ENCODE measurements around the gene CITED2.
"Not testable (repeated sequence)": the region's sequence is repeated elsewhere in the genome, so short reads cannot be mapped to it uniquely, and the experiment has no call there.

Gene CITED2, protein sequence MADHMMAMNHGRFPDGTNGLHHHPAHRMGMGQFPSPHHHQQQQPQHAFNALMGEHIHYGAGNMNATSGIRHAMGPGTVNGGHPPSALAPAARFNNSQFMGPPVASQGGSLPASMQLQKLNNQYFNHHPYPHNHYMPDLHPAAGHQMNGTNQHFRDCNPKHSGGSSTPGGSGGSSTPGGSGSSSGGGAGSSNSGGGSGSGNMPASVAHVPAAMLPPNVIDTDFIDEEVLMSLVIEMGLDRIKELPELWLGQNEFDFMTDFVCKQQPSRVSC

GRCh38 chr6:139374357-139375225 lies at the start of gene CITED2:
Gene CITED2, minus strand, starts transcription at chr6:139374648. Its CDS starts 704 bp downstream, at chr6:139373944.
- in situ Hi-C loops (cut with HindIII; ENCODE audit: low sequenced_read_pairs) = loop anchor here (5.0 kb wide), 1 partner anchor 203 kb away; no protein-coding TSS in a partner anchor

- in situ Hi-C loops (cut with HindIII; ENCODE audit: low sequenced_read_pairs) = no loop called here
Measured at GRCh38 chr6:139423037-139423703, 48.7 kb upstream of the CITED2 start.

DNA sequence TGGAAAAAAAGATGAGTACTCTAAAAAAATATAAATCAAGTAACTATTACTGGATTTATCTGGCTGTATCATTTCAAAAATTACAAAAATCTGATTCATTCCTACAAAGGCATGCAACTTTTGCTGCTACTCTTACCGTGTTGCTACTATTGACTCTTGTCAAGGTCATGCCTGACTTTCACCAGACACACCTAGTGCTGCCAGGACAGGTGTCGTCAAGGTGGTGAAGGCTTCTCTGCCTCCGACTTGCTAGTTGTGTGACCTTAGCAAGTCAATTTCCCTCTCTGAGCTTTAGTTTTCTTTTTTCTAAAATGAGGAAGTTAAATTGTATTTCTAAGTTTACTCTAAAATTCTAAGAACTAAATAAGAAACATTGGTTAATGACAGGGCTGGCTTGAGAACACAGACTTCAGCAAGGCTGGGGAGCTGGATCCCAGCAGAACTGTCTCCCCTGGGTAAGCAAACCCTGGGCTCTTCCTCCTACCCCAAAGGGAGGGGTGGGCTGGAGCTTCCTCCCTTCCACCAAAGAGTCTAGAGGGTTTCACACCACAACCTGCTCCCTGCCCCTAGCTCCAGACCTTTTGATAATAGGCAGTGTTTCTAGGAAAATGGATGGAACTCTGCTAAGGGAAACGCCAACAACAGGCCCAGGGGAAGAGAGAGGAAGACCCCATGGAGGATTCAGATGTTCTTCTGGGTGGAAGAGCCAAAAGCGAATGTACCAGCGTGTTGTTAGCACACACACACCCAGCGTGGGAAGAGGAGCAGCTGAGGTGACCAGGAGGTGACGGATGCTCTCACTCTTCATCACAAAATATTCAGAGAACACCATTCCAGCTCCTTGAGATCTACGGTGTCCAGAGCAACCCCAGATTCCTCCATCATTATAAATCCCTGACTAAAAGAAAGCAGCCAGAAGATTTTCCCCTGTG lies 47.9 kb upstream of the CITED2 start:
- in situ Hi-C loops (cut with HindIII; ENCODE audit: low sequenced_read_pairs) = no loop called here

GRCh38 chr6:139418481-139419132 lies 44.2 kb upstream of the CITED2 start:
- in situ Hi-C loops (cut with HindIII; ENCODE audit: low sequenced_read_pairs) = no loop called here

DNA sequence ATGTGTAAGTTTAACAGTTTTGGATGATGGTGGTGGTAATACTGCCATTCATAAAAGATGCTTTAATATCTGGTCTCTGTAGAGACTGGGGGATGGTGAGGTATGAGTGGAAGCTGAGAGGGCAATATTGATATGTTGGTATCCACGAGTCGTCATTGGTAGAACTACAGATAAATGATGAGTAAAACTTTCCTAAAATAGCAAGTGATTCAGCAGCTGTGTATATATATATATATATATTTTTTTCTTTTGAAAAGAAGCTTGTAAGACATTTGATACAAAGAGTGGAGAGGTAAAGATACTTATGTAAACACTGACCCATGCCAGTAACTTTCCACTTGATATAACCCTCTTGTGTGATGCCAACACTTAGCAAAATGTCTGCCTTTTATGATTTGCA lies 41.7 kb upstream of the CITED2 start:
- in situ Hi-C loops (cut with HindIII; ENCODE audit: low sequenced_read_pairs) = no loop called here

GRCh38 chr6:139415365-139415764 lies 40.9 kb upstream of the CITED2 start:
- in situ Hi-C loops (cut with HindIII; ENCODE audit: low sequenced_read_pairs) = no loop called here

DNA sequence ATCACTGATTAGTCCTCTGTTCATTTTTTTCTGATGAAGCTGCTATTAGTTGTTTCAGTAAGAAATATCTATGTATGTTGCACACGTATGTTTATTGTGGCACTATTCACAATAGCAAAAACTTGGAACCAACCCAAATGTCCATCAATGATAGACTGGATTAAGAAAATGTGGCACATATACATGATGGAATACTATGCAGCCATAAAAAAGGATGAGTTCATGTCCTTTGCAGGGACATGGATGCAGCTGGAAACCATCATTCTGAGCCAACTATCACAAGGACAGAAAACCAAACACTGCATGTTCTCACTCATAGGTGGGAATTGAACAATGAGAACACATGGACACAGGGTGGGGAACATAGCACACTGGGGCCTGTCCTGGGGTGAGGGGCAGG lies 37.7 kb upstream of the CITED2 start:
- in situ Hi-C loops (cut with HindIII; ENCODE audit: low sequenced_read_pairs) = not testable (repeated sequence)

DNA sequence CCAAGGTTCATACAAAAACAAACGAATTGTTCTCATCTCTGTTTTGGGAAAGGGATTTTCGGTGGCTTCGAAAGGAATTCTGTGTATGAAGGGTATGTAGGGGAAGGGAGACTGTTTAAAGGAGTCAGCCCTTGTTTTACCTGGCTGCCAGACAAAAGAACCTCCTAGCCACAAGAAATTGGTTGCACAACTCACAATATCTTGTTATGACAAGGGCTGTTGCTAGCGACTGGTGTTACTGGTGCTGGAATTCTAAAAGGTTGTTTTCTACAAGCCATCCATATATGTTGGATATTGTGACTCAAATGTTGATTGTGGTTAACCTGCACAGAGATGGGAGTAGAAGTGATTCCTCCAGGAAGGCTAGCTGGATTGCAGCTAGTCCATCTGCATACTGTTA lies 34.6 kb upstream of the CITED2 start:
- in situ Hi-C loops (cut with HindIII; ENCODE audit: low sequenced_read_pairs) = no loop called here

DNA sequence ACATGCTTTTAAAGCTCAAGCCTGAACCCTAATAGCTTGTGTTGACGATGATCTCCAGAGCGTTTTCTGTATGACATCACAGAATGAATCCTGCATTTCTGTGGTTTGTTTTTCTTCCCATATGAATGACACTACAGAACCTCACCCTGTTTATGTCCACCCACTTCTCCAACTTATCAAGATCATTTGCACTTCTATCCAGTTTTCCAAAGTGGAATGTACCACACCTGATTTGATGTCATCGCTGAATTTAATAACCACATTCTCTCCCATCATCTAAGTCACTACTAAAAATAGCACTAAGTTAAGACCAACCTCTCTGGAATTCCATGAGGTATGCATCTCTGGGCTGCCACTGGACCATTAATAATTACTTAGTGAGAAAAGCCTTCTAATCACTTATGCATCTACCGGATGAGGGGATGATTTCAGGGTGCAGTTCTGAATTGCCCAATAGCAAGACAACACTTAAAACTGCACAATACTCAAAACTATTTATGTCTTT lies 33.3 kb upstream of the CITED2 start:
- in situ Hi-C loops (cut with HindIII; ENCODE audit: low sequenced_read_pairs) = no loop called here

GRCh38 chr6:139406577-139407343 lies 32.3 kb upstream of the CITED2 start:
- in situ Hi-C loops (cut with HindIII; ENCODE audit: low sequenced_read_pairs) = no loop called here

- in situ Hi-C loops (cut with HindIII; ENCODE audit: low sequenced_read_pairs) = no loop called here
Measured at GRCh38 chr6:139402876-139403386, 28.5 kb upstream of the CITED2 start.

DNA sequence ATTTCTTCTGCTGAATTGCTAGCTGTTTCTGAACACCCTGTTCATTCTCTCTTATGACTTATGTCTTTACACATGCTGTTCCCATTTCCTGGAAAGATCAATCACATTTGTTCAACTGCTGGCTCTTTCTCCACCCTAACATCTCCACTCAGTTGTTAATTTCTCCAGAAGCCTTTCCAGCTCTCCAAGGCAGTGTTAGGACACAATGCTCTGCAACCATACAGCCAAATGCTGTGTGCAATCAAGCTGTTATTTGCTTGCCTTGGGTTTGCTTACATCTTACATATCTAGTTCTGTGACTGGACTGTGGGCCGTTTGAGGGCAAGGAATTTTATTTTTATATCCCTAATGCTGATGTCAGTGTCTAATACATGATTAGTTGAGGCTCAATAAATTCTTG lies 24.2 kb upstream of the CITED2 start:
- in situ Hi-C loops (cut with HindIII; ENCODE audit: low sequenced_read_pairs) = no loop called here

DNA sequence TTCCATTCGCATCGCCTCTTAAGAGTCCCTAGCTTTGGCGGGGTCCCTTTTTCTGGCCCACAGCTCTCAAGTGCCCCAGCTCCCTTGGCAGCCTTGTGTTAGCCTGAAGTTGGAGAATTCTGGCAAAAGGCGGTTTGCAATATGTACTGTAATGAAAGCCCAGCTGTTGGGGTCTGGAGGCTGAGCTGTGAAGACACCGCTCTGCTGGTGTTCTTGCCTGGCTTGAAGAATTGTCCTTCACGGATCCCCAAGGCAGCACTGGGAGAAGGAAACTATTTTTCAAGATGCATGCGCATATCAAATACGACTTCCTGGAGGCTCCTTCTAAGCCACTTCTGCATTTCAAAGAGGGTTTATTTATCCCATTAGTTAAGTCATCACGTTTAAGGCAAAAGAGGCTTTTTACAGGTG lies 21.4 kb upstream of the CITED2 start:
- in situ Hi-C loops (cut with HindIII; ENCODE audit: low sequenced_read_pairs) = no loop called here

DNA sequence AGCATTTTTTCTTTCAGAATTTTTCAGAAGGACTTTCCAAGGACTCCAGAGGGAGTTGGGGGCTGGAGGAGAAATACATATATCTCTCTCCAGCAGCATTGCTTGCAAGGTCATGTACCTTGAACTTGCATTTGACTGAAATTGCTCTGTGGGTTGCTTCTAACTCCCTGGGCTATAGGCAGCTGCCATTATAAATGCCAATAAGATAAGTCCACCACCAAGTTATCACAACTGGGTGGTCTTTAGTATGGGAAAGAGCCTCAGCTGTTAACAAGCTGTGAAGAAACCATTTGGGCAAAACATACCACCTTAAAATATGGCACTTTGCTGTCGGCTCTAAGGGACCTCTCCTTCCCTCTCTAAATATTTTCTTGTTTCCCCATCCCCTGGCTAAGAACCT lies 20.9 kb upstream of the CITED2 start:
- in situ Hi-C loops (cut with HindIII; ENCODE audit: low sequenced_read_pairs) = no loop called here

- in situ Hi-C loops (cut with HindIII; ENCODE audit: low sequenced_read_pairs) = no loop called here
Measured at GRCh38 chr6:139394027-139394649, 19.7 kb upstream of the CITED2 start.

DNA sequence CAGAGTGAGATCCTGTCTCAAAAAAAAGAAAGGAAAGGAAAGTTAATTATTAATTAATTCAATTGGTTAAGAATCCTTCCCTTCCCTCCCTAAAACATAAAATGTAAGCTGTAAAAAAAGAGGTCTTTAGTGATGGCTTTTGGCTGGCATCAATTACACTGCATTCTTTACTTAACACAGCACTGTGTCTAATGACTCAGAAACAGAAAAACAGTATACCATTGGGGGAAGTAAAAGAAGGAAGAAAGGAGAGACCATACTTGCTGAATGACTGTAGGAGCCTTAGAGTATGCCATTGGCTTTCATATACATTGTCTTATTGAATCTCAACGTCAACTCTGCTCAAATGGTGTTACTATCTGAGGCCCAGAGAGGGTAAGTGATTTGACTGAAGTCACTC lies 18.3 kb upstream of the CITED2 start:
- in situ Hi-C loops (cut with HindIII; ENCODE audit: low sequenced_read_pairs) = no loop called here

GRCh38 chr6:139391709-139392108 lies 17.3 kb upstream of the CITED2 start:
- in situ Hi-C loops (cut with HindIII; ENCODE audit: low sequenced_read_pairs) = no loop called here

- in situ Hi-C loops (cut with HindIII; ENCODE audit: low sequenced_read_pairs) = no loop called here
Measured at GRCh38 chr6:139390447-139390846, 16.0 kb upstream of the CITED2 start.
